ENCODE measurements around the gene SELENOS.

Gene SELENOS

GRCh38 chr15:101313041-101313761 is 35.9 kb upstream of the SELENOS start:
- no peak for DNase-seq
- in situ Hi-C loops (cut with HindIII; ENCODE audit: low pct_ligation_motif_present, low sequenced_read_pairs) = no loop called here
- no peak overlapping the region for H3K27ac ChIP-seq
- no peaks in the 10 kb centered on the region for H3K36me3 ChIP-seq (replicated peaks)
- no peaks in the 10 kb centered on the region for H3K27me3 ChIP-seq (replicated peaks)
- H3K4me3 ChIP-seq (ENCODE audit: low read depth, low read length) = no peak overlapping the region
- no peak for TF ChIP-seq CTCF (IDR thresholded peaks at IDR 0.05; ENCODE audit: low read depth, low read length, missing control alignments)

GRCh38 chr15:101310508-101310907 is 33.2 kb upstream of the SELENOS start:
- no peaks in the 10 kb centered on the region for H3K36me3 ChIP-seq (replicated peaks)
- DNase-seq = no peak
- in situ Hi-C loops (cut with HindIII; ENCODE audit: low pct_ligation_motif_present, low sequenced_read_pairs) = no loop called here

GRCh38 chr15:101310161-101310480 is 32.8 kb upstream of the SELENOS start:
- in situ Hi-C loops (cut with HindIII; ENCODE audit: low pct_ligation_motif_present, low sequenced_read_pairs) = no loop called here
- H3K4me3 ChIP-seq (ENCODE audit: low read depth, low read length) = no peak overlapping the region
- DNase-seq = no peak
- H3K36me3 ChIP-seq (replicated peaks) = no peaks in the 10 kb centered on the region
- TF ChIP-seq CTCF (IDR thresholded peaks at IDR 0.05; ENCODE audit: low read depth, low read length, missing control alignments) = no peak
- no peak overlapping the region for H3K27ac ChIP-seq
- H3K27me3 ChIP-seq (replicated peaks) = no peaks in the 10 kb centered on the region

More at GRCh38 chr15:101310508-101310907, 33.2 kb upstream of the SELENOS start:
- no peak for TF ChIP-seq CTCF (IDR thresholded peaks at IDR 0.05; ENCODE audit: low read depth, low read length, missing control alignments)
- H3K27ac ChIP-seq = no peak overlapping the region
- H3K27me3 ChIP-seq (replicated peaks) = no peaks in the 10 kb centered on the region
- H3K4me3 ChIP-seq (ENCODE audit: low read depth, low read length) = no peak overlapping the region

GRCh38 chr15:101309436-101310160 is 32.3 kb upstream of the SELENOS start:
- no peak for TF ChIP-seq CTCF (IDR thresholded peaks at IDR 0.05; ENCODE audit: low read depth, low read length, missing control alignments)
- no peaks in the 10 kb centered on the region for H3K36me3 ChIP-seq (replicated peaks)
- H3K4me3 ChIP-seq (ENCODE audit: low read depth, low read length) = no peak overlapping the region
- H3K27me3 ChIP-seq (replicated peaks) = no peaks in the 10 kb centered on the region
- in situ Hi-C loops (cut with HindIII; ENCODE audit: low pct_ligation_motif_present, low sequenced_read_pairs) = no loop called here
- DNase-seq = no peak
- H3K27ac ChIP-seq = no peak overlapping the region

GRCh38 chr15:101308604-101309435 is 31.5 kb upstream of the SELENOS start:
- Histone ChIP-seq H3K4me3 (ENCODE audit: low read depth, low read length) (no peak overlapping the region), H3K36me3 (replicated peaks) (no peaks in the 10 kb centered on the region), H3K27ac (no peak overlapping the region), H3K27me3 (replicated peaks) (no peaks in the 10 kb centered on the region)
- in situ Hi-C loops (cut with HindIII; ENCODE audit: low pct_ligation_motif_present, low sequenced_read_pairs) = no loop called here
- no peak for TF ChIP-seq CTCF (IDR thresholded peaks at IDR 0.05; ENCODE audit: low read depth, low read length, missing control alignments)
- no peak for DNase-seq

Measured in brain microvascular endothelial cell (primary cell).